GM18868 (cell line): ENCODE data around the gene ANXA6.

Experiments
- ATAC-seq: cut with Tn5 transposase; IDR thresholded peaks from one replicate; pipeline ENCODE4 v1.9.1; 2021; ENCODE audit warnings: mild to moderate bottlenecking, moderate library complexity; ENCODE audit not compliant: unreplicated experiment

Gene ANXA6

GRCh38 chr5:151132963-151133362 is 24.6 kb downstream of the ANXA6 start:
- no peak for ATAC-seq

GRCh38 chr5:151130922-151131891 is 26.4 kb downstream of the ANXA6 start:
- ATAC-seq: no peak

- no peak for ATAC-seq
Measured at GRCh38 chr5:151130235-151130921, 27.2 kb downstream of the ANXA6 start.

GRCh38 chr5:151128817-151129216 is 28.8 kb downstream of the ANXA6 start:
- ATAC-seq: no peak

- ATAC-seq: no peak
Measured at GRCh38 chr5:151127926-151128325, 29.7 kb downstream of the ANXA6 start.

GRCh38 chr5:151126199-151126645 is 31.4 kb downstream of the ANXA6 start:
- ATAC-seq: no peak

GRCh38 chr5:151125421-151125820 is 32.2 kb downstream of the ANXA6 start:
- ATAC-seq: peak; percentile 24

GRCh38 chr5:151123897-151124751 is 33.5 kb downstream of the ANXA6 start:
- ATAC-seq: peak; percentile 88

- ATAC-seq: no peak
Measured at GRCh38 chr5:151122828-151123227, 34.8 kb downstream of the ANXA6 start.

GRCh38 chr5:151121665-151122064 is 35.9 kb downstream of the ANXA6 start:
- no peak for ATAC-seq

GRCh38 chr5:151121095-151121494 is 36.5 kb downstream of the ANXA6 start:
- ATAC-seq: no peak

- no peak for ATAC-seq
Measured at GRCh38 chr5:151118913-151119575, 38.5 kb downstream of the ANXA6 start.

- peak; percentile 50 for ATAC-seq
Measured at GRCh38 chr5:151115272-151115905, 42.2 kb downstream of the ANXA6 start.

- ATAC-seq: no peak
Measured at GRCh38 chr5:151113651-151114050, 43.9 kb downstream of the ANXA6 start.

- no peak for ATAC-seq
Measured at GRCh38 chr5:151110992-151111391, 46.6 kb downstream of the ANXA6 start.

- ATAC-seq: peak; percentile 55
Measured at GRCh38 chr5:151110122-151110681, 47.4 kb downstream of the ANXA6 start.

GRCh38 chr5:151108566-151108965 is 49.0 kb downstream of the ANXA6 start:
- ATAC-seq: no peak

- no peak for ATAC-seq
Measured at GRCh38 chr5:151107738-151108520, 49.6 kb downstream of the ANXA6 start.

GRCh38 chr5:151107084-151107483 is 50.5 kb downstream of the ANXA6 start:
- ATAC-seq: no peak
